Common myeloid progenitor, CD34-positive (primary cell): ENCODE results near the gene PSENEN.
"Not testable (repeated sequence)": the region's sequence is repeated elsewhere in the genome, so short reads cannot be mapped to it uniquely, and the experiment has no call there.

Source experiments
- CTCF ChIA-PET: fragments of 350-600 bp; sonication (Branson Sonifier 250); formaldehyde crosslinking; loops from one replicate; lab custom pipeline; 2021; ENCODE audit warnings: antibody characterized with exemption; lab: Charles Lee
- POLR2A ChIA-PET: fragments of 350-600 bp; sonication (Branson Sonifier 250); formaldehyde crosslinking; loops from one replicate; lab custom pipeline; 2021; ENCODE audit warnings: antibody characterized with exemption; lab: Charles Lee
- DNase-seq, 3 donors: peaks; one replicate each; pipeline versions ENCODE4 v3.0.0 to v3.0.0-alpha.2; 2013
- H3K27ac ChIP-seq, 2 experiments: 1 replicate in 1 of 2; 2 replicates in 1 of 2; pipeline ENCODE4 v1.7.0; 2013; ENCODE audit warnings: inconsistent platforms in 2 of 2, low read length in 2 of 2, mild to moderate bottlenecking in 2 of 2, low read depth in 1 of 2, moderate library complexity in 1 of 2; ENCODE audit not compliant: severe bottlenecking in 2 of 2, insufficient read depth in 1 of 2, poor library complexity in 1 of 2
- H3K27me3 ChIP-seq, 5 experiments: replicated peaks in 2 of 5; 1 replicate in 3 of 5; 2 replicates in 2 of 5; pipeline versions ENCODE4 v1.6.1 to v1.7.0; 2013; ENCODE audit warnings: low read length in 4 of 5, mild to moderate bottlenecking in 2 of 5, moderate library complexity in 2 of 5, inconsistent platforms in 1 of 5; ENCODE audit not compliant: insufficient read depth in 5 of 5, control insufficient read depth in 4 of 5
- H3K36me3 ChIP-seq, 4 experiments: 1 replicate in 2 of 4; 2 replicates in 2 of 4; pipeline versions ENCODE4 v1.6.1 to v1.7.0; 2013; ENCODE audit warnings: low read length in 3 of 4, control low read depth in 1 of 4, mild to moderate bottlenecking in 1 of 4; ENCODE audit not compliant: control insufficient read depth in 4 of 4, insufficient read depth in 4 of 4
- H3K4me1 ChIP-seq, 4 experiments: 1 replicate in 3 of 4; 2 replicates in 1 of 4; pipeline versions ENCODE4 v1.6.1 to v1.7.1; 2013; ENCODE audit warnings: low read length in 3 of 4, mild to moderate bottlenecking in 3 of 4, control low read depth in 1 of 4, inconsistent platforms in 1 of 4, moderate library complexity in 1 of 4; ENCODE audit not compliant: control insufficient read depth in 4 of 4, insufficient read depth in 4 of 4; ENCODE audit errors: control extremely low read depth in 1 of 4
- H3K4me3 ChIP-seq, 7 experiments: 1 replicate in 4 of 7; 2 replicates in 3 of 7; pipeline versions ENCODE4 v1.5.1 to v1.7.0; 2013; ENCODE audit warnings: mild to moderate bottlenecking in 7 of 7, low read length in 6 of 7, moderate library complexity in 6 of 7, inconsistent platforms in 2 of 7, low read depth in 2 of 7, control low read depth in 1 of 7; ENCODE audit not compliant: insufficient read depth in 4 of 7, control insufficient read depth in 1 of 7; ENCODE audit errors: extremely low read depth in 1 of 7
- H3K9me3 ChIP-seq, 5 experiments: 1 replicate in 4 of 5; 2 replicates in 1 of 5; pipeline versions ENCODE4 v1.6.1 to v1.7.1; 2013; ENCODE audit warnings: low read length in 4 of 5, mild to moderate bottlenecking in 2 of 5, inconsistent platforms in 1 of 5, low read depth in 1 of 5, moderate library complexity in 1 of 5; ENCODE audit not compliant: control insufficient read depth in 4 of 5, insufficient read depth in 2 of 5; ENCODE audit errors: control extremely low read depth in 1 of 5
- WGBS: methylation state at CpG from one replicate; pipeline ENCODE4 v1.1.5; 2013; ENCODE audit not compliant: insufficient coverage; 5-methylcytosine and 5-hydroxymethylcytosine counted together

PSENEN gene

DNA sequence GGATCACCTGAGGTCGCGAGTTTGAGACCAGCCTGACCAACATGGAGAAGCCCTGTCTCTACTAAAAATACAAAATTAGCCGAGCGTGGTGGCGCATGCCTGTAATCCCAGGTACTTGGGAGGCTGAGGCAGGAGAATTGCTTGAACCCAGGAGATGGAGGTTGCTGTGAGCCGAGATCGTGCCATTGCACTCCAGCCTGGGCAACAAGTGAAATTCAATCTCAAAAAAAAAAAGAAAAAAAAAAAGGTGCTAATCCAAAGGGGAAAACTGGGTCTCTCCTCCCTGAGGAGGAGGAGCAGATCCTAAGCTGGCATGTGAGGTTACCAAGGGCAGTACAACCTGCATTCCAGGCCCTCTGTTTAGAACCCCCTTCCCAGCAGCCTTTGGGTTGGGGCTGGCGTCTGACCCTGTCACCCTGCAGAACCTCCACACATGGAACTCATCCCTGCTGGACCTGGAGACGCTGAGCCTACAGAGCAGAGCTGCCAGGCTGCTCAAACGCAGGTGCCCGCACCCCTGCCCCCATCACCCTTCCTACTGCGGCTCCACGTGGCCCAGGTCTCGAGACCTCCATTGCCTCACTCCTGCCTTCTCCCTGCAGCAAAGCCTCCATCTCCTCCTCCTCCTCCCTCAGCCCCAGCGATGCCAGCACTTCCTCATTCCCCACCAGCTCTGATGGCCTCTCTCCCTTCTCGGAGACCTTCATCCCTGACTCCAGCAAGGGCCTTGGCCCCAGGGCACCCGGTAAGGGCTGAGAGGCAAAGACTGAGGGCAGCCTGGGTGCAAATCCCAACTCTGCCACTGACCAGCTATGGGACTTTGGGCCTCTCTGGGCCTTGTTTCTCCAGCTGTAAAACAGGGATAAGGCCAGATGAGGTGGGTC, 19.2 kb downstream of the PSENEN start:
- no peaks in the 10 kb centered on the region for H3K27me3 ChIP-seq
- WGBS: 99% methylated on average over 13 of the region's 17 CpGs
- peaks cover 0 to 1% (median 0%) of the 10 kb centered on the region in 5 experiments for H3K9me3 ChIP-seq
- CTCF ChIA-PET: no interaction called here
- POLR2A ChIA-PET: no interaction called here
- peaks cover 0 to 43% (median 27%) of the 10 kb centered on the region in 4 experiments for H3K36me3 ChIP-seq
- H3K27ac ChIP-seq: no peak overlapping the region
- DNase-seq: no peak
- peaks cover 0 to 5% (median under 1%) of the 10 kb centered on the region in 4 experiments for H3K4me1 ChIP-seq
- H3K4me3 ChIP-seq: no peak overlapping the region

DNA sequence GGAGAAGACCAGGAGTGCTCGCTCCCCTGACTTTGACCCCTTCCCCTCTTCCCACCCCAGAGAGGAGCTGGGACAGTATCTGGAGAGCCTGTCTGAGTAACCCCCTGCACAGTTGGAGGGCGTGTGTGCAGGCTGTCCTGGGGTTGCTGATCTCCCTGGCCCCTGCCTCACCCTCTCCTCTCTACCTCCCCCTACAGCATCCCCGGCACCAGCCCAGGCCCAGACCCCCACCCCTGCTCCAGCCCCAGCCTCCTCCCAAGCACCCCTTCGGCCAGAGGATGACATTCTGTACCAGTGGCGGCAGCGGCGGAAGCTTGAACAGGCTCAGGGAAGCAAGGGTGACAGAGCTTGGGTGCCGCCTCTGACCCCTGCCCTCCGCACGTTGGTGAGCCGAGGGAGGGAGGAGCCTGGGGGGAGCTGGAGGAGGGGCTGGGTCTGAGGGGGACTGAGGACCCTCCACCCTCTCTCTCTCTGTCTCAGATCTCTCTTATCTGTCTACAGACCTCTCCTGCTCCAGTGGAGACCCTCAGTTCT, 21.2 kb downstream of the PSENEN start:
- ChIA-PET POLR2A (no interaction called here), CTCF (interaction anchor here (1.5 kb wide), 1 partner anchor 54 kb away, joined by 3 read pairs; no protein-coding TSS in a partner anchor)
- WGBS: 100% methylated on average over 7 of the region's 11 CpGs

DNA sequence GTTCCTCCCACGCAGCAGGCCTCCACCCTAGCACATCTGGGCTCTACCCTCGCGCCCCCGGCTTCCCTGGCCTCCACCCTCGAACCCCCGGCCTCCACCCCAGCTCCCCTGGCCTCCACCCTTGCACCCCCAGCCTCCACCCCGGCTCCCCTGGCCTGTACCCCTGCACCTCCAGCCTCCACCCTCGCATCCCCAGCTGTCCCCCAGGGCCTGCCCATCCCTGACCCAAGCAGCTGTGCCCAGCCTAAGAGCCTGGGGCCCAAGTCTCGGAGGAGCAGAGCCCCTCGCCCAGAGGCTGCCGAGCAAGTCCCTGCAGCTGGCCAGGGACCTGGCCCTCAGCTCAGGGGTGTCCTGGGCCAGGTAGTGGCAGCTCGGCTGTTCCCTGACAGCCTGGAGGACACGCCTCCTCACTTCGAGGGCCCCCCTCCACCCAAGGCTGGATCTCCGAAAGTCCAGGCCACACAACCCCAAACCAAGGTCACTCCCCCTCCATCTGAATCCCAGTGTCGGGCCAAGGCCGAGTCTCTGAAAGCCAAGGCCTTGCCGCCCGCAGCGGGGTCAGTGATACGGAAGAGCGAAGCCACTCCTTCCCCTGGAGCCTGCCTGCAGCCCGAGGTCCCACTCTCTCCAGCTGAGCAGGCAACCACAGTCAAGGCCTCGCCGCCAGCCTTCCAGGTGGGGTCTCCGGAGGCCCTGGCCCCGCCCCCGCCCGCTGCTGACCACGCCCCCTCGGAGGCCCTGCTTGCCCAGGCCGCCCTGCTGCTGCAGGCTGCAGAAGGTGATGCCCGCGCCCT, 22.0 kb downstream of the PSENEN start:
- no peaks in the 10 kb centered on the region for H3K9me3 ChIP-seq
- no peak for DNase-seq
- ChIA-PET CTCF (interaction anchor here (1.5 kb wide), 1 partner anchor 53 kb away, joined by 3 read pairs; no protein-coding TSS in a partner anchor), POLR2A (no interaction called here)
- peaks cover 0 to 29% (median 18%) of the 10 kb centered on the region in 4 experiments for H3K36me3 ChIP-seq
- no peak overlapping the region for H3K27ac ChIP-seq
- no peaks in the 10 kb centered on the region for H3K27me3 ChIP-seq
- H3K4me1 ChIP-seq: peaks cover 0 to 5% (median under 1%) of the 10 kb centered on the region in 4 experiments
- H3K4me3 ChIP-seq: no peak overlapping the region
- WGBS: 90% methylated on average over 32 of the region's 34 CpGs

More for the DNA sequence above, 21.2 kb downstream of the PSENEN start:
- Histone ChIP-seq H3K27me3 (no peaks in the 10 kb centered on the region), H3K9me3 (no peaks in the 10 kb centered on the region), H3K4me1 (peaks cover 0 to 5% (median under 1%) of the 10 kb centered on the region in 4 experiments), H3K4me3 (no peak overlapping the region), H3K27ac (no peak overlapping the region), H3K36me3 (peaks cover 0 to 36% (median 24%) of the 10 kb centered on the region in 4 experiments)
- DNase-seq: no peak

DNA sequence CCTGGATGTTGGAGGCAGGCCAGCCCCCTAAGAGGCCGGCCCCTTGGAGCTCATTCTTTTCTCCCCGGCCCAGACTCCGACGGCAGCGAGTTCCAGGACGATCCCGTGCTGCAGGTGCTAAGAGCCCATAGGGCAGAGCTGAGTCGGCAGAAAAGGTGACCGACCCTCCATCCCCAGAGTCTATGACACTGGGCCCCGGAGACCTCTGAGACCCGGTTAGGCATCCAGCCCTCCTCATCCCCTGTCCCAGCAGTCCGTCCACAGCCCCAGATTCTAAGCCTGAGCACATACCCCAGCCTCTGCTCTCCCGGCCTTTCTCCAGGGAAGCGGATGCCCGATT, 22.6 kb downstream of the PSENEN start:
- no peak overlapping the region for H3K27ac ChIP-seq
- H3K27me3 ChIP-seq: no peaks in the 10 kb centered on the region
- no peak overlapping the region for H3K4me3 ChIP-seq
- ChIA-PET POLR2A (no interaction called here), CTCF (no interaction called here)
- 95% methylated on average over 13 of the region's 15 CpGs for WGBS
- H3K36me3 ChIP-seq: peaks cover 0 to 29% (median 18%) of the 10 kb centered on the region in 4 experiments
- no peaks in the 10 kb centered on the region for H3K9me3 ChIP-seq
- H3K4me1 ChIP-seq: peaks cover 0 to 5% (median under 1%) of the 10 kb centered on the region in 4 experiments
- no peak for DNase-seq

DNA sequence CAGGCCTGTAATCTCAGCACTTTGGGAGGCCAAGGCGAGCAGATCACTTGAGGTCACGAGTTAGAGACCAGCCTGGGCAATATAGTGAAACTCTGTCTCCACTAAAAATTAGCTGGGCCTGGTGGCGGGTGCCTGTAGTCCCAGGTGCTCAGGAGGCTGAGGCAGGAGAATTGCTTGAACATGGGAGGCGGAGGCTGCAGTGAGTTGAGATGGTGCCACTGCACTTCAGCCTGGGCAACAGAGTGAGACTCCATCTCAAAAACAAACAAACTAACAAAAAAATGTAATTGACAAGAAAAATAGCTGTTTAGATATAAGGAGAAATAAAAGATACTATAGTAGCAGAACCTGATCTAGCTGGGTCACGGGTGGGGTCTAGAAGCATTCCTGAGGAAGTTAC, 26.9 kb downstream of the PSENEN start:
- DNase-seq, H3K9me3 ChIP-seq, H3K36me3 ChIP-seq, H3K27me3 ChIP-seq, POLR2A ChIA-PET, H3K4me3 ChIP-seq, H3K27ac ChIP-seq: not testable (repeated sequence)
- H3K4me1 ChIP-seq: peaks cover 0 to 19% (median 13%) of the 10 kb centered on the region in 4 experiments
- 96% methylated on average over 4 of the region's 5 CpGs for WGBS
- CTCF ChIA-PET: interaction anchor here (1.4 kb wide), 1 partner anchor 47 kb away, joined by 5 read pairs; no protein-coding TSS in a partner anchor

DNA sequence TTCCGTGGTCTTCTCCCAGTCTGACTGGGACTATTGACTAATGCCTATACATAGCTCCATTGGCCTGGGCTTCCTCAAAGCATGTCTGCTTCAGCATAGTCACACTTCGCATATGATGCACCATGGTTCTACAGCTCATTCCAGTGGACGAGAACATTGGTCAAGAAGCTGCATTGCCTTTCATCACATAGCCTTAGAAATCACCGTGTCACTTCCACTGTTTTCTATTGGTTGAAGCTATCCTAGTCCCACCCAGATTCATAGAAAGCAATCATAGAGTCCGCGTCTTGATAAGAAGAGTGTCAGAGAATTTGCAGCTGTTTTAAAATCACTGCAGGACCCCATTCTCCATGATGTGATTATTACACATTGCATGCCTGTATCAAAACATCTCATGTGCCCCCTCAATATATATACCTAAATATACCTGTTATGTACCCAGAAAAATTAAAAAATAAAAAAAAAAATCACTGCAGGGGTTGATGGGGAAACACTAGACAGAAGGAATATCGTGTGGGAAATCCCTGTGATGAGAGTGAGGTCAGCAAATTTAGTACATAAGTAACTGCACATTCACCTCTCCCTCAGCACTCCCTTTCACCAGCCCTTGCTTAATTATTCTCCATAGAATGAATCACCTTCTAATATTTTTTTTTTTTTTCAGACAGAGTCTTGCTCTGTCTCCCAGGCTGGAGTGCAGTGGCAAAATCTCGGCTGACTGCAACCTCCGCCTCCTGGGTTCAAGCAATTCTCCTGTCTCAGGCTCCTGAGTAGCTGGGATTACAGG, 27.8 kb downstream of the PSENEN start:
- Histone ChIP-seq H3K4me3 (no peak overlapping the region), H3K27me3 (no peaks in the 10 kb centered on the region), H3K9me3 (no peaks in the 10 kb centered on the region), H3K27ac (no peak overlapping the region), H3K36me3 (peaks cover 1 to 11% (median 5%) of the 10 kb centered on the region in 4 experiments), H3K4me1 (peaks cover 0 to 18% (median 12%) of the 10 kb centered on the region in 4 experiments)
- no peak for DNase-seq
- POLR2A ChIA-PET: no interaction called here
- CTCF ChIA-PET: interaction anchor here (1.4 kb wide), 1 partner anchor 47 kb away, joined by 5 read pairs; no protein-coding TSS in a partner anchor
- WGBS: 92% methylated on average over 8 of the region's 9 CpGs
